GM23338 (cell line): ENCODE measurements around the gene PALLD. TPM values are rescaled to one million over a fixed set of nuclear protein-coding genes. Genes with fewer than 3 reads are reported as not detected.

Experiments
- ATAC-seq: fragments of 200-7000 bp; cut with Tn5 transposase; 3 replicates; pipeline ENCODE4 v1.9.1; 2020
- DNase-seq: peaks from one replicate; pipeline ENCODE4 v3.0.0-alpha.2; 2015; ENCODE audit warnings: low spot score
- H2AFZ ChIP-seq: fragments of 200-600 bp; sonication (generic); 2 replicates; pipeline ENCODE4 v1.8.0; 2016; ENCODE audit warnings: antibody characterized with exemption, mild to moderate bottlenecking, moderate library complexity
- H3F3A ChIP-seq: fragments of 200-600 bp; sonication (generic); replicated peaks from 2 replicates; pipeline ENCODE4 v1.8.0; 2017; ENCODE audit warnings: antibody characterized with exemption, mixed run types, low read depth
- H3K27ac ChIP-seq: fragments of 200-600 bp; sonication (generic); 2 replicates; pipeline ENCODE4 v1.6.1; 2016; ENCODE audit warnings: low read depth
- H3K27me3 ChIP-seq: fragments of 200-600 bp; sonication (generic); 2 replicates; pipeline ENCODE4 v1.8.0; 2016; ENCODE audit warnings: mild to moderate bottlenecking, mixed run types, moderate library complexity; ENCODE audit not compliant: insufficient read depth
- H3K36me3 ChIP-seq: fragments of 200-600 bp; sonication (generic); 2 replicates; pipeline ENCODE4 v1.8.0; 2016; ENCODE audit warnings: mild to moderate bottlenecking; ENCODE audit not compliant: insufficient read depth
- H3K4me1 ChIP-seq: fragments of 200-600 bp; sonication (generic); 2 replicates; pipeline ENCODE4 v1.8.0; 2016; ENCODE audit warnings: mild to moderate bottlenecking, moderate library complexity; ENCODE audit not compliant: insufficient read depth
- H3K4me2 ChIP-seq: fragments of 200-600 bp; sonication (generic); 2 replicates; pipeline ENCODE4 v1.7.1; 2017; ENCODE audit warnings: mixed run types
- H3K4me3 ChIP-seq: fragments of 200-600 bp; sonication (generic); 2 replicates; pipeline ENCODE4 v1.6.1; 2016; ENCODE audit warnings: mixed run types
- H3K79me2 ChIP-seq: fragments of 200-600 bp; sonication (generic); replicated peaks from 2 replicates; pipeline ENCODE4 v1.8.0; 2017; ENCODE audit warnings: mild to moderate bottlenecking; ENCODE audit not compliant: insufficient read depth
- H3K9me2 ChIP-seq: fragments of 200-600 bp; sonication (generic); 2 replicates; pipeline ENCODE4 v1.8.0; 2017; ENCODE audit not compliant: insufficient read depth
- H4K20me1 ChIP-seq: fragments of 200-600 bp; sonication (generic); replicated peaks from 2 replicates; pipeline ENCODE4 v1.8.0; 2017; ENCODE audit warnings: mild to moderate bottlenecking; ENCODE audit not compliant: insufficient read depth
- H3K27ac Mint-ChIP-seq: 2 replicates; pipeline ENCODE4 v1.8.0; 2020; ENCODE audit warnings: inconsistent platforms, mild to moderate bottlenecking, moderate library complexity, mixed read lengths
- H3K27me3 Mint-ChIP-seq: 3 replicates; pipeline ENCODE4 v1.8.0; 2022; ENCODE audit warnings: low read depth, mild to moderate bottlenecking, moderate library complexity, mixed read lengths, inconsistent platforms; ENCODE audit not compliant: insufficient read depth, poor library complexity
- H3K36me3 Mint-ChIP-seq: 3 replicates; pipeline ENCODE4 v1.8.0; 2021; ENCODE audit warnings: low read depth, mild to moderate bottlenecking, inconsistent platforms, moderate library complexity, mixed read lengths
- H3K4me1 Mint-ChIP-seq: 3 replicates; pipeline ENCODE4 v1.8.0; 2020; ENCODE audit warnings: mild to moderate bottlenecking, inconsistent platforms, mixed read lengths
- H3K4me3 Mint-ChIP-seq: 3 replicates; pipeline ENCODE4 v1.8.0; 2021; ENCODE audit warnings: moderate library complexity, mild to moderate bottlenecking, inconsistent platforms, mixed read lengths
- H3K9me3 Mint-ChIP-seq: 3 replicates; pipeline ENCODE4 v1.8.0; 2020; ENCODE audit warnings: moderate library complexity, mild to moderate bottlenecking, inconsistent platforms, mixed read lengths
- CREB1 ChIP-seq: fragments of 250-450 bp; sonication (Bioruptor Pico); IDR thresholded peaks from 2 replicates; pipeline ENCODE4 v1.5.0; 2020; ENCODE audit warnings: low read depth, mild to moderate bottlenecking, moderate library complexity
- CTCF ChIP-seq, 2 experiments: fragments of 200-600 bp in 1 of 2; sonication (generic) in 1 of 2; conservative IDR thresholded peaks; 2 replicates each; pipeline versions ENCODE4 v1.5.1 to v1.6.1; 2016 to 2017; ENCODE audit warnings: antibody characterized with exemption in 2 of 2, low read depth in 2 of 2, mild to moderate bottlenecking in 2 of 2, moderate library complexity in 1 of 2
- ETS1 ChIP-seq: IDR thresholded peaks from 2 replicates; pipeline ENCODE4 v1.6.1; 2016; ENCODE audit warnings: antibody characterized with exemption
- EZH2 ChIP-seq: fragments of 200-600 bp; sonication (generic); IDR thresholded peaks from one replicate; pipeline ENCODE4 v1.8.0; 2017; ENCODE audit warnings: antibody characterized with exemption, mild to moderate bottlenecking, low read depth; ENCODE audit not compliant: unreplicated experiment
- EZH2phosphoT487 ChIP-seq: fragments of 200-600 bp; sonication (generic); IDR thresholded peaks from one replicate; pipeline ENCODE4 v1.8.1; 2018; ENCODE audit warnings: antibody characterized with exemption; ENCODE audit not compliant: unreplicated experiment
- JUNB ChIP-seq: IDR thresholded peaks from one replicate; pipeline ENCODE4 v1.6.1; 2016; ENCODE audit warnings: antibody characterized with exemption; ENCODE audit not compliant: unreplicated experiment
- NANOG ChIP-seq: IDR thresholded peaks from 2 replicates; pipeline ENCODE4 v1.6.1; 2016; ENCODE audit warnings: antibody characterized with exemption, borderline replicate concordance
- POLR2AphosphoS5 ChIP-seq: IDR thresholded peaks from 2 replicates; pipeline ENCODE4 v1.6.1; 2016; ENCODE audit warnings: antibody characterized with exemption, low read depth
- REST ChIP-seq: IDR thresholded peaks from one replicate; pipeline ENCODE4 v1.6.1; 2018; ENCODE audit warnings: antibody characterized with exemption; ENCODE audit not compliant: unreplicated experiment
- STAT1 ChIP-seq: IDR thresholded peaks from one replicate; pipeline ENCODE4 v1.6.1; 2016; ENCODE audit warnings: antibody characterized with exemption; ENCODE audit not compliant: unreplicated experiment
- ZNF114 ChIP-seq: fragments of 250-450 bp; sonication (Bioruptor Pico); IDR thresholded peaks from 2 replicates; pipeline ENCODE4 v1.5.0; 2020; ENCODE audit warnings: mild to moderate bottlenecking, moderate library complexity
- ZNF331 ChIP-seq: fragments of 250-450 bp; sonication (Bioruptor Pico); IDR thresholded peaks from 2 replicates; pipeline ENCODE4 v1.5.0; 2020; ENCODE audit warnings: low read depth, mild to moderate bottlenecking, moderate library complexity
- ZNF462 ChIP-seq: fragments of 250-450 bp; sonication (Bioruptor Pico); IDR thresholded peaks from 2 replicates; pipeline ENCODE4 v1.5.0; 2020; ENCODE audit warnings: mild to moderate bottlenecking, moderate library complexity
- polyA plus RNA-seq: library from polyadenylated mRNA; unstranded; fragments of >200 nt; fragmentation: Nextera tagmentation; extraction: Ambion mirVana; gene quantifications from 2 replicates; pipeline ENCODE4 v1.2.1, GENCODE V29; 2016
- total RNA-seq: library from RNA; depleted of rRNA; stranded (reverse); fragments of >200 nt; shearing (Covaris generic); gene quantifications from 2 replicates; pipeline ENCODE4 v1.2.3, GENCODE V29; 2014

Gene PALLD
- total and polyA plus RNA-seq, 2 experiments from 2014 or later, result 13.1 to 30.2 TPM

- no peaks in the 10 kb centered on the region for H3K9me3 Mint-ChIP-seq
- H3F3A ChIP-seq, result no peaks in the 10 kb centered on the region
- H3K36me3 Mint-ChIP-seq, result no peaks in the 10 kb centered on the region
- H3K79me2 ChIP-seq, result no peaks in the 10 kb centered on the region
- no peaks in the 10 kb centered on the region for H3K36me3 ChIP-seq
- no peak overlapping the region for H3K4me2 ChIP-seq
- H3K4me3 ChIP-seq, result no peak overlapping the region
- ATAC-seq, result no peak
- H3K27ac ChIP-seq, result no peak overlapping the region
- H4K20me1 ChIP-seq, result no peaks in the 10 kb centered on the region
- H2AFZ ChIP-seq, result no peak overlapping the region
- peaks cover 13% of the 10 kb centered on the region for H3K4me1 Mint-ChIP-seq
- no peaks in the 10 kb centered on the region for H3K9me2 ChIP-seq
- no peak overlapping the region for H3K4me3 Mint-ChIP-seq
- no peak overlapping the region for H3K27ac Mint-ChIP-seq
- DNase-seq, result no peak
- no peaks in the 10 kb centered on the region for H3K27me3 ChIP-seq
- H3K4me1 ChIP-seq, result peaks cover 5% of the 10 kb centered on the region; the same call in 1 of the 2 replicates
- no peaks in the 10 kb centered on the region for H3K27me3 Mint-ChIP-seq
- TF ChIP-seq NANOG (no peak), ZNF462 (CRISPR knock-in tag) (no peak), ZNF331 (CRISPR knock-in tag) (no peak), EZH2phosphoT487 (no peak), STAT1 (no peak), REST (no peak), EZH2 (no peak), ZNF114 (CRISPR knock-in tag) (no peak), ETS1 (no peak), CTCF (conservative IDR thresholded peaks at IDR 0.05; ENCODE audit: low read depth in 2 of 2) (no peak), JUNB (no peak), POLR2AphosphoS5 (no peak), CREB1 (no peak)
These were observed 146.9 kb downstream of the PALLD start for GRCh38 chr4:168643796-168644159.
